HepG2 (cell line): ENCODE measurements around the gene RNF213. TPM values are rescaled to one million over a fixed set of nuclear protein-coding genes. Genes with fewer than 3 reads are reported as not detected.

ENCODE experiments used
- CC2D1A ChIP-seq: sonication (generic); formaldehyde crosslinking; IDR thresholded peaks from 2 replicates; pipeline ENCODE4 v1.8.1; 2023; ENCODE audit warnings: mild to moderate bottlenecking, missing genetic modification reagents
- CTCF ChIP-seq: sonication (generic); formaldehyde crosslinking; IDR thresholded peaks from 2 replicates; pipeline ENCODE4 v1.5.0; 2020; ENCODE audit warnings: mild to moderate bottlenecking, missing genetic modification reagents, moderate library complexity
- GMEB1 ChIP-seq: sonication (generic); formaldehyde crosslinking; IDR thresholded peaks from 2 replicates; pipeline ENCODE4 v1.5.1; 2020; ENCODE audit warnings: missing genetic modification reagents, mild to moderate bottlenecking, borderline replicate concordance
- GTF2F1 ChIP-seq: fragments of 150-350 bp; IDR thresholded peaks from 2 replicates; pipeline ENCODE4 v1.6.1; 2014; ENCODE audit warnings: low read length
- GTF3A ChIP-seq: sonication (generic); formaldehyde crosslinking; conservative IDR thresholded peaks from 2 replicates; pipeline ENCODE4 v1.4.0; 2020; ENCODE audit warnings: mild to moderate bottlenecking, missing genetic modification reagents
- HOMEZ ChIP-seq: IDR thresholded peaks from 2 replicates; pipeline ENCODE4 v1.6.1; 2016; ENCODE audit warnings: low read depth
- NFIB ChIP-seq: sonication (generic); formaldehyde crosslinking; IDR thresholded peaks from 2 replicates; pipeline ENCODE4 v1.9.0; 2021; ENCODE audit warnings: missing genetic modification reagents, mild to moderate bottlenecking, borderline replicate concordance
- PHF21A ChIP-seq: sonication (generic); formaldehyde crosslinking; IDR thresholded peaks from 2 replicates; pipeline ENCODE4 v1.5.0; 2020; ENCODE audit warnings: mild to moderate bottlenecking, missing genetic modification reagents
- SALL2 ChIP-seq: sonication (generic); formaldehyde crosslinking; IDR thresholded peaks from 2 replicates; pipeline ENCODE4 v1.8.1; 2023; ENCODE audit warnings: mild to moderate bottlenecking, missing genetic modification reagents, inconsistent platforms
- SYNCRIP ChIP-seq: fragments of 200-400 bp; formaldehyde crosslinking; IDR thresholded peaks from 2 replicates; pipeline ENCODE4 v1.6.1; 2018; ENCODE audit warnings: mild to moderate bottlenecking, low read depth, low read length; ENCODE audit not compliant: insufficient read depth
- TBP ChIP-seq: sonication (generic); formaldehyde crosslinking; IDR thresholded peaks from 2 replicates; pipeline ENCODE4 v1.5.0; 2020; ENCODE audit warnings: missing genetic modification reagents
- YEATS4 ChIP-seq: sonication (generic); formaldehyde crosslinking; IDR thresholded peaks from 2 replicates; pipeline ENCODE4 v1.4.0; 2020; ENCODE audit warnings: missing genetic modification reagents, borderline replicate concordance
- ZNF24 ChIP-seq: fragments of 450-650 bp; IDR thresholded peaks from 2 replicates; pipeline ENCODE4 v1.6.1; 2017; ENCODE audit warnings: antibody characterized with exemption, mild to moderate bottlenecking
- ZNF703 ChIP-seq: sonication (generic); formaldehyde crosslinking; IDR thresholded peaks from 2 replicates; pipeline ENCODE4 v1.5.1; 2020; ENCODE audit warnings: missing genetic modification reagents, mild to moderate bottlenecking, moderate library complexity, borderline replicate concordance
- ZNF800 ChIP-seq: sonication (generic); formaldehyde crosslinking; IDR thresholded peaks from 2 replicates; pipeline ENCODE4 v1.4.0; 2020; ENCODE audit warnings: missing genetic modification reagents
- polyA plus RNA-seq, 8 experiments: library from polyadenylated mRNA; depleted of rRNA in 3 of 8; stranded (reverse) in 7 of 8; unstranded in 1 of 8; fragments of >200 nt; fragmentation: Illumina TruSeq in 4 of 8; extraction: Trizol in 4 of 8; gene quantifications; 2 replicates each; pipeline versions ENCODE4 v1.2.1 to v1.2.3, GENCODE V29; 2011 to 2016; ENCODE audit warnings: low read depth in 4 of 8, missing spikeins in 1 of 8, mixed read lengths in 1 of 8; ENCODE audit not compliant: insufficient read depth in 1 of 8
- total RNA-seq, 5 experiments: library from RNA; depleted of rRNA; stranded (reverse); fragments of >200 nt; fragmentation: Illumina TruSeq; extraction: Trizol; gene quantifications; 2 replicates each; pipeline ENCODE4 v1.2.3, GENCODE V29; 2016; ENCODE audit warnings: low read depth in 1 of 5
- TF ChIP-seq, protein P1 (sequence below): sonication (generic); formaldehyde crosslinking; IDR thresholded peaks from 2 replicates; pipeline ENCODE4; 2020; ENCODE audit warnings: missing genetic modification reagents, mild to moderate bottlenecking, borderline replicate concordance

The RNF213 gene
- total and polyA plus RNA-seq, 2 of the 13 experiments (the other 11 are each of a cell fraction or from before 2014, with no cell fraction given) = 38.6 to 38.7 TPM

DNA sequence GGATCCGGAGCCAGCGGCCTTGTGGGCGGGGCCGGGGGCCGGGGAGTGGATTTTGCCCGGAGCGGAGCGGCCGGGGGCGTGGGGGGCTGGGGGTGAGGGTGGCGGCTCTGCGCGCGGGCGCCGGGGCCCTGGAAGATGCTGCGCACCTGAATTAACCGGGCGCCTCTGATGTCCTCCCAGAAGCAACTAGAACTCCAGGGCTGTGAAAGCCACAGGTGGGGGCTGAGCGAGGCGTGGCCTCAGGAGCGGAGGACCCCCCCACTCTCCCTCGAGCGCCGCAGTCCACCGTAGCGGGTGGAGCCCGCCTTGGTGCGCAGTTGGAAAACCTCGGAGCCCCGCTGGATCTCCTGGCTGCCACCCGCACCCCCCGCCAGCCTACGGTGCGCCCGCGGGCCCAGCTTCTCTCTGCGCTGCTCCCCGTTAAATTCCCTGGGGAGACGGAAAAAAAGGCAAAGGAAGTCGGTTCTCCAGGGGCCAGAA lies 39.9 kb upstream of the RNF213 start (continued):
- TF ChIP-seq HOMEZ (CRISPR knock-in tag) (no peak), GTF3A (no peak), TBP (CRISPR knock-in tag) (no peak), ZNF703 (no peak), ZNF800 (0 out of 2 replicates have a peak, but pooled peaks have one; percentile 19), SALL2 (CRISPR knock-in tag) (no peak), CTCF (CRISPR knock-in tag) (no peak), SYNCRIP (no peak), CC2D1A (CRISPR knock-in tag) (0 out of 2 replicates have a peak, but pooled peaks have one; percentile 25), ZNF24 (no peak), GTF2F1 (no peak), GMEB1 (CRISPR knock-in tag) (no peak), YEATS4 (CRISPR knock-in tag) (no peak), NFIB (CRISPR knock-in tag) (no peak), PHF21A (CRISPR knock-in tag) (peak; percentile 4; the same call in 1 of the 2 replicates)
- TF ChIP-seq, protein P1, sequence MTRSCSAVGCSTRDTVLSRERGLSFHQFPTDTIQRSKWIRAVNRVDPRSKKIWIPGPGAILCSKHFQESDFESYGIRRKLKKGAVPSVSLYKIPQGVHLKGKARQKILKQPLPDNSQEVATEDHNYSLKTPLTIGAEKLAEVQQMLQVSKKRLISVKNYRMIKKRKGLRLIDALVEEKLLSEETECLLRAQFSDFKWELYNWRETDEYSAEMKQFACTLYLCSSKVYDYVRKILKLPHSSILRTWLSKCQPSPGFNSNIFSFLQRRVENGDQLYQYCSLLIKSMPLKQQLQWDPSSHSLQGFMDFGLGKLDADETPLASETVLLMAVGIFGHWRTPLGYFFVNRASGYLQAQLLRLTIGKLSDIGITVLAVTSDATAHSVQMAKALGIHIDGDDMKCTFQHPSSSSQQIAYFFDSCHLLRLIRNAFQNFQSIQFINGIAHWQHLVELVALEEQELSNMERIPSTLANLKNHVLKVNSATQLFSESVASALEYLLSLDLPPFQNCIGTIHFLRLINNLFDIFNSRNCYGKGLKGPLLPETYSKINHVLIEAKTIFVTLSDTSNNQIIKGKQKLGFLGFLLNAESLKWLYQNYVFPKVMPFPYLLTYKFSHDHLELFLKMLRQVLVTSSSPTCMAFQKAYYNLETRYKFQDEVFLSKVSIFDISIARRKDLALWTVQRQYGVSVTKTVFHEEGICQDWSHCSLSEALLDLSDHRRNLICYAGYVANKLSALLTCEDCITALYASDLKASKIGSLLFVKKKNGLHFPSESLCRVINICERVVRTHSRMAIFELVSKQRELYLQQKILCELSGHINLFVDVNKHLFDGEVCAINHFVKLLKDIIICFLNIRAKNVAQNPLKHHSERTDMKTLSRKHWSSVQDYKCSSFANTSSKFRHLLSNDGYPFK = no peak
